CD4-positive, alpha-beta T cell treated with Interleukin-17A for 4 hours (primary cell): ENCODE data around the gene SUSD5.

ENCODE experiments used
- DNase-seq: peaks from one replicate; pipeline ENCODE4 v3.0.0-alpha.2; 2020; ENCODE audit warnings: mixed read lengths

SUSD5 gene

GRCh38 chr3:33218446-33219174, at the start of gene SUSD5:
Gene SUSD5, minus strand, starts transcription at chr3:33218810. Its CDS starts 13 bp downstream, at chr3:33218797.
- no peak for DNase-seq

GRCh38 chr3:33260104-33260503, 41.5 kb upstream of the SUSD5 start:
- DNase-seq, result no peak

- DNase-seq, result no peak
Observed at GRCh38 chr3:33256249-33256648, 37.6 kb upstream of the SUSD5 start.

GRCh38 chr3:33250712-33251111, 32.1 kb upstream of the SUSD5 start:
- DNase-seq, result no peak

GRCh38 chr3:33246786-33247185, 28.2 kb upstream of the SUSD5 start:
- DNase-seq, result no peak

- no peak for DNase-seq
Observed at GRCh38 chr3:33240261-33240660, 21.7 kb upstream of the SUSD5 start.

- no peak for DNase-seq
Observed at GRCh38 chr3:33238923-33239322, 20.3 kb upstream of the SUSD5 start.

- DNase-seq, result no peak
Observed at GRCh38 chr3:33237439-33237838, 18.8 kb upstream of the SUSD5 start.

GRCh38 chr3:33236005-33236404, 17.4 kb upstream of the SUSD5 start:
- DNase-seq, result no peak

- DNase-seq, result no peak
Observed at GRCh38 chr3:33233884-33234283, 15.3 kb upstream of the SUSD5 start.

- no peak for DNase-seq
Observed at GRCh38 chr3:33231756-33232465, 13.3 kb upstream of the SUSD5 start.

GRCh38 chr3:33229947-33230346, 11.3 kb upstream of the SUSD5 start:
- DNase-seq, result no peak

GRCh38 chr3:33229066-33229465, 10.5 kb upstream of the SUSD5 start:
- DNase-seq, result no peak

- DNase-seq, result no peak
Observed at GRCh38 chr3:33221241-33221640, 2.6 kb upstream of the SUSD5 start.

GRCh38 chr3:33219175-33219487, 521 bp upstream of the SUSD5 start:
- no peak for DNase-seq

GRCh38 chr3:33217866-33218445, 654 bp downstream of the SUSD5 start:
- DNase-seq, result no peak

- no peak for DNase-seq
Observed at GRCh38 chr3:33215739-33216138, 2.9 kb downstream of the SUSD5 start.

- DNase-seq, result no peak
Observed at GRCh38 chr3:33212406-33212805, 6.2 kb downstream of the SUSD5 start.

- DNase-seq, result no peak
Observed at GRCh38 chr3:33211444-33211843, 7.2 kb downstream of the SUSD5 start.

GRCh38 chr3:33209357-33209756, 9.3 kb downstream of the SUSD5 start:
- DNase-seq, result no peak

- DNase-seq, result no peak
Observed at GRCh38 chr3:33202711-33203457, 15.7 kb downstream of the SUSD5 start.

GRCh38 chr3:33201195-33201594, 17.4 kb downstream of the SUSD5 start:
- DNase-seq, result no peak

GRCh38 chr3:33196538-33196937, 22.1 kb downstream of the SUSD5 start:
- no peak for DNase-seq

GRCh38 chr3:33194303-33194702, 24.3 kb downstream of the SUSD5 start:
- DNase-seq, result no peak
